ENCODE measurements around the gene OBP2A. TPM values are rescaled to one million over a fixed set of nuclear protein-coding genes. Genes with fewer than 3 reads are reported as not detected.

Gene OBP2A
- total and polyA plus RNA-seq, 12 donors, result not detected

- DNase-seq, result no peak
- intact Hi-C loops (cut with DNase I), result loop anchor here in 1 of 10 donors (1.0 kb wide), 1 partner anchor 35 kb away; no protein-coding TSS in a partner anchor
Measured at GRCh38 chr9:135552698-135553171, 6.8 kb downstream of the OBP2A start.

GRCh38 chr9:135554718-135555117 is 8.8 kb downstream of the OBP2A start:
- WGBS, 2 donors, result 80 to 89% methylated on average over 4 of the region's 4 CpGs
- Histone ChIP-seq H3K4me1 (no peaks in the 10 kb centered on the region), H3K36me3 (no peaks in the 10 kb centered on the region), H3K27ac (no peak overlapping the region), H3K9me3 (peaks cover 0 to 10% (median 0%) of the 10 kb centered on the region in 11 donors), H3K27me3 (peaks cover 0 to 7% (median 0%) of the 10 kb centered on the region in 7 donors), H3K4me3 (no peak overlapping the region)
- no peak for TF ChIP-seq CTCF (IDR thresholded peaks at IDR 0.05)
- DNase-seq (no peak), ATAC-seq (no peak)
- intact Hi-C loops (cut with DNase I), result no loop called here

More at GRCh38 chr9:135552698-135553171, 6.8 kb downstream of the OBP2A start:
- Histone ChIP-seq H3K36me3 (no peaks in the 10 kb centered on the region), H3K4me3 (no peak overlapping the region), H3K4me1 (no peaks in the 10 kb centered on the region), H3K9me3 (peaks cover 0 to 10% (median 0%) of the 10 kb centered on the region in 11 donors), H3K27ac (no peak overlapping the region), H3K27me3 (peaks cover 0 to 5% (median 0%) of the 10 kb centered on the region in 7 donors)
- TF ChIP-seq CTCF (IDR thresholded peaks at IDR 0.05), result no peak
- WGBS, 2 donors, result 89 to 92% methylated on average over 18 to 19 of the region's 19 CpGs
- no peak for ATAC-seq

- 89 to 90% methylated on average over 5 of the region's 5 CpGs for WGBS, 2 donors
- no peak for ATAC-seq
- intact Hi-C loops (cut with DNase I), result no loop called here
- Histone ChIP-seq H3K9me3 (peaks cover 0 to 10% (median 0%) of the 10 kb centered on the region in 11 donors), H3K36me3 (no peaks in the 10 kb centered on the region), H3K4me1 (no peaks in the 10 kb centered on the region), H3K27ac (no peak overlapping the region), H3K27me3 (peaks cover 0 to 8% (median 0%) of the 10 kb centered on the region in 7 donors), H3K4me3 (no peak overlapping the region)
- no peak for TF ChIP-seq CTCF (IDR thresholded peaks at IDR 0.05)
- DNase-seq, result no peak
Measured at GRCh38 chr9:135555203-135555602, 9.3 kb downstream of the OBP2A start.

- H3K27me3 ChIP-seq, result peaks cover 0 to 8% (median 0%) of the 10 kb centered on the region in 7 donors
- ATAC-seq (no peak), DNase-seq (no peak)
- no peaks in the 10 kb centered on the region for H3K4me1 ChIP-seq
- H3K9me3 ChIP-seq, result peaks cover 0 to 10% (median 0%) of the 10 kb centered on the region in 11 donors
- no peaks in the 10 kb centered on the region for H3K36me3 ChIP-seq
- intact Hi-C loops (cut with DNase I), result no loop called here
- TF ChIP-seq CTCF (IDR thresholded peaks at IDR 0.05), result no peak
- no peak overlapping the region for H3K27ac ChIP-seq
- 75 to 76% methylated on average over 16 of the region's 16 CpGs for WGBS, 2 donors
- no peak overlapping the region for H3K4me3 ChIP-seq
Measured at GRCh38 chr9:135555910-135556309, 10.0 kb downstream of the OBP2A start.
